HG03108 (cell line): ENCODE measurements around the gene ARHGEF6.

ENCODE experiments used
- ATAC-seq: cut with Tn5 transposase; IDR thresholded peaks from one replicate; pipeline ENCODE4 v1.9.1; 2021; ENCODE audit warnings: moderate library complexity; ENCODE audit not compliant: unreplicated experiment

ARHGEF6 gene

GRCh38 chrX:136652822-136653723, 127.7 kb downstream of the ARHGEF6 start:
- ATAC-seq, result no peak

- ATAC-seq, result no peak
Observed at GRCh38 chrX:136650811-136651210, 129.9 kb downstream of the ARHGEF6 start.

- ATAC-seq, result no peak
Observed at GRCh38 chrX:136647677-136648360, 132.9 kb downstream of the ARHGEF6 start, which contains the start of gene CD40LG. TSS of gene CD40LG (plus strand) at chrX:136648158. CDS start at chrX:136648249, 91 bp downstream.

GRCh38 chrX:136646602-136647239, 134.0 kb downstream of the ARHGEF6 start:
- no peak for ATAC-seq

GRCh38 chrX:136643243-136643642, 137.5 kb downstream of the ARHGEF6 start:
- no peak for ATAC-seq

- ATAC-seq, result no peak
Observed at GRCh38 chrX:136639506-136640176, 141.1 kb downstream of the ARHGEF6 start.

GRCh38 chrX:136636121-136636520, 144.6 kb downstream of the ARHGEF6 start:
- ATAC-seq, result no peak

- peak; percentile 71 for ATAC-seq
Observed at GRCh38 chrX:136635235-136635634, 145.5 kb downstream of the ARHGEF6 start.

- no peak for ATAC-seq
Observed at GRCh38 chrX:136630881-136631280, 149.9 kb downstream of the ARHGEF6 start.

- ATAC-seq, result no peak
Observed at GRCh38 chrX:136629084-136629750, 151.5 kb downstream of the ARHGEF6 start.

- ATAC-seq, result no peak
Observed at GRCh38 chrX:136627409-136627808, 153.3 kb downstream of the ARHGEF6 start.

- no peak for ATAC-seq
Observed at GRCh38 chrX:136626891-136627290, 153.8 kb downstream of the ARHGEF6 start.

- no peak for ATAC-seq
Observed at GRCh38 chrX:136626237-136626636, 154.5 kb downstream of the ARHGEF6 start.

GRCh38 chrX:136625246-136625645, 155.5 kb downstream of the ARHGEF6 start:
- ATAC-seq, result no peak

GRCh38 chrX:136623396-136623795, 157.3 kb downstream of the ARHGEF6 start:
- no peak for ATAC-seq

GRCh38 chrX:136622568-136622967, 158.2 kb downstream of the ARHGEF6 start:
- ATAC-seq, result no peak

- ATAC-seq, result no peak
Observed at GRCh38 chrX:136620780-136621179, 160.0 kb downstream of the ARHGEF6 start.

GRCh38 chrX:136619899-136620505, 160.7 kb downstream of the ARHGEF6 start:
- no peak for ATAC-seq

GRCh38 chrX:136616987-136617685, 163.6 kb downstream of the ARHGEF6 start:
- ATAC-seq, result peak; percentile 78
